ENCODE data around the gene SMIM5.
A peak's percentile ranks its signal among the peaks of the same experiment; 100 is the strongest.

Gene SMIM5

DNA sequence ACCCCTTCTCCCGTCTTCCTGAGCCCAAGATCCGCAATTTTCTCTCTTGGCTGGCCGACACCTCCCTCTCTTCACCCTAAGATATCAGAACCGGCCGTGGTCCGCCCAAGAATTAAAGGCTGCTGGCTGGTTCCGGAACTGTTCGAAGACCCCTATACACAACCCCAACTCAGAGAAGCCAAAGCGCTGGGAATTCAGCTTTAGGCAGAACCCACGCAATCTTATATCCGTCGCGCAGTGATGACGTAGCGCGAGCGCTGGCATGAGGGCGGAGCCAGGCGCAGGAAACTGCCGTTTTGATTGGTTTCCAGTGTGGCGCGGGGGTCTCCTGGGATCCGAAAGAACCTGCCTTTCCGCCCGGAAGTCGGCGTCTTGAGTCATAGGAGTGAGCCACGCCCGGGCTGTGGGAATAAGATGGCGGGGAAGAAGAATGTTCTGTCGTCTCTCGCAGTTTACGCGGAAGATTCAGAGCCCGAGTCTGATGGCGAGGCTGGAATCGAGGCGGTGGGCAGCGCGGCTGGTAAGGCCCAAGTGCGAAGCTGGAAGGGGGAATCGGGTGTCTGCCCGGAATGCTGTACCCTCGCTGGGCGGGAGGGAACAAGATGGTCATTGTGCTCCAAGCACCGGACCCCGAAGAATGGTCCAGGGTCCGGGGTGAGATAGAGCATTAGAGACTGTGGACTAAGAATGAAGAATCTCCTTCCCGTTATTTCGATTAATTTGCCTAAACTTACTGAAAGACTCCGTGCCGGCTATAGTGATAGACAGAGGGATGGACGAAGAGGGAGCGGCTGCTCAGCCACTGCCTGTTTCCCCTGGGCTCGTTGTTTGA is 33.9 kb downstream of the SMIM5 start, which contains the start of the genes RECQL5 and SAP30BP:
Gene RECQL5 (minus strand): TSS at position 196 of the 832 bp plus-strand sequence. CDS start 597 bp downstream, outside the sequence.
Gene SAP30BP (plus strand): TSS at position 380 of the 832 bp plus-strand sequence. CDS start 35 bp downstream, at position 415.
- peak; percentile 65 for TF ChIP-seq POLR2A (IDR thresholded peaks at IDR 0.05; ENCODE audit: low read depth, low read length)
- FAIRE-seq: peak; percentile 74
- DNase-seq (ENCODE audit: insufficient read length, low spot score): peak; percentile 92

- DNase-seq (ENCODE audit: insufficient read length, low spot score): no peak
- no peak for TF ChIP-seq POLR2A (IDR thresholded peaks at IDR 0.05; ENCODE audit: low read depth, low read length)
- no peak for FAIRE-seq
These were observed 34.6 kb downstream of the SMIM5 start for GRCh38 chr17:75667825-75668224.

- no peak for DNase-seq (ENCODE audit: insufficient read length, low spot score)
- FAIRE-seq: no peak
- no peak for TF ChIP-seq POLR2A (IDR thresholded peaks at IDR 0.05; ENCODE audit: low read depth, low read length)
These were observed 35.3 kb downstream of the SMIM5 start for GRCh38 chr17:75668489-75668888.

GRCh38 chr17:75670868-75671267 is 37.6 kb downstream of the SMIM5 start:
- DNase-seq (ENCODE audit: insufficient read length, low spot score) (no peak), FAIRE-seq (no peak)
- TF ChIP-seq POLR2A (IDR thresholded peaks at IDR 0.05; ENCODE audit: low read depth, low read length): no peak

DNA sequence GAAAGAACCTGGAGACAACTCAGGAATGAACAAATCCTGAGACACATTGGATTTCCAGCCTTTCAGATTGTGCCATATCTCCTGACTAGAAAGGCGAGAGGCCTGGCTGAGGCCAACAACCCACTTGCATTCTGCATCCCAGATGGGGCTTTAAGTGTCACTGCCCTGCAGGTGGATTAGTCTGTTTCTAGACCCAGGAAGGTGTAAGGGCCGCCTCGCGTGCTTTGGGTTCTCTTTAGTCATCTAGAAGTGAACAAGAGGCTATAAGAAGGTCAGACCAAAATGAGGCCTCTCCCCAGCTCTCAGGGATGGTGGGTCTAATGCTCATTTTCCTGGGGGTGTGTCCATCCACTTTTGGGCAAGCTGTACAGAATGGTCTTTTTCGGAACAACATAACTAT is 38.8 kb downstream of the SMIM5 start:
- no peak for DNase-seq (ENCODE audit: insufficient read length, low spot score)
- TF ChIP-seq POLR2A (IDR thresholded peaks at IDR 0.05; ENCODE audit: low read depth, low read length): no peak
- FAIRE-seq: no peak

DNA sequence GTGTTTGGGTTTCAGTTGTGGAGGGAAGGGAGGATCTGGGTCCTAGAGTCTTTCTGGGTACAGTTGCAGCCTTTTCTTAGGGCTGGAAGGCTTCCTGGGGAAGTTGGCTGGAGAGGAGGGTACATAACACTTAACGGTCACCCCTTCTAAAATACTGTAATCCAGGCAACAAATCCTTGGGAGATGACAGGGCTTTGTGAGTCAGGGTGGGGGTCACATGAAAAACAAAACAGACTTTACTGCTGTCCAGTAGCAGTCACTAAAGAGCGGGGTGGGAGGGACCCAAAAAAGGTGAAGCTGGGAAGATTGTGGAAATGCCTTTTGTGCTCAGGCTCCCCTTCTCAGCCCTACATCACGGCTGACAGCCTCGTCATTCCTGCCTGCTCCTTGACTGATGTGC is 40.3 kb downstream of the SMIM5 start:
- DNase-seq (ENCODE audit: insufficient read length, low spot score) (peak; percentile 72), FAIRE-seq (peak; percentile 91)
- TF ChIP-seq POLR2A (IDR thresholded peaks at IDR 0.05; ENCODE audit: low read depth, low read length): no peak

- no peak for TF ChIP-seq POLR2A (IDR thresholded peaks at IDR 0.05; ENCODE audit: low read depth, low read length)
- FAIRE-seq (no peak), DNase-seq (ENCODE audit: insufficient read length, low spot score) (no peak)
These were observed 43.2 kb downstream of the SMIM5 start for GRCh38 chr17:75676461-75676860.

DNA sequence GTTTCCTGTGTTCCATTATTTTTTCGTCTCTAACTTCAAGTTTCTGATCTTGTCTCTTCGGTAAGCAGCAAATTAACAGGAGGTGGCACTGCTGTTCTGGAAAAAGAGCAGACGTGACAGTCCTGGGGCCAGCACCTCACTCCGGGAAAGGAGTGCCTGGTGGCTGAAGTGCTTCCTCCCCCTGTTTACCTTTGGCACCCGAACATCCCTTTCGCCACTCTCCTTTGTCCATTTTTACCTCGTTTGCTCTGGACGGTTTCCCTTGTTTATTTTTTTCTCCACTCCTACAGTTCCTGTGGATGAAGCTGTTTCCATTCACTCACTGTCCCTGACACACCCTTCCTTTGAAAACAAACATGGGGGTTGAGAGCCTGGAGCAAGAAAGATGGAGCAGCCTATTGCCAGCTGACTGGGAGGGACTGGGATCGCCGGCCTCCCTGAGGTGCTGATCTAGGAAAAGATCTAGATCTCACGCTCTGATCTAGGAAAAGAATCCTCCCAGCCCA is 46.5 kb downstream of the SMIM5 start:
- no peak for TF ChIP-seq POLR2A (IDR thresholded peaks at IDR 0.05; ENCODE audit: low read depth, low read length)
- FAIRE-seq (no peak), DNase-seq (ENCODE audit: insufficient read length, low spot score) (no peak)

DNA sequence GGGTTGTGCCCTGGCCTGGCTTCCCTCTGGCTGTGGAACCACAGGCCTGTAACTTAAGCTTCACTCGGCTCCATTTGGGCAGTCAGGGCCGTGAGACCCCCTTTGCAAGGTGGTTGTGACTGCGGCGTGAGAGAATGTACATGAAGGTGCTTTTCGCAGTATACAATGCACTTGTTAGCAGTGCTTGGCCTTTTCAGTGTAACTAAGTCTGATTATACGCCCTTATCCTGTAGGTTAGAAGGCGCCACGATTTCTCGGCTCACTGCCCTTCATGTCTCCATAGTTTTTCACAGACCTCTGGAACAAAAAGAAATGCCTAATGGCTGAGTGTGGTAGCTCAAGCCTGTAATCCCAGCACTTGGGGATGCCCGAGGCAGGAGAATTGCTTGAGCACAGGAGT is 47.2 kb downstream of the SMIM5 start:
- no peak for TF ChIP-seq POLR2A (IDR thresholded peaks at IDR 0.05; ENCODE audit: low read depth, low read length)
- no peak for DNase-seq (ENCODE audit: insufficient read length, low spot score)
- FAIRE-seq: no peak

GRCh38 chr17:75681289-75681688 is 48.1 kb downstream of the SMIM5 start:
- TF ChIP-seq POLR2A (IDR thresholded peaks at IDR 0.05; ENCODE audit: low read depth, low read length): no peak
- DNase-seq (ENCODE audit: insufficient read length, low spot score) (no peak), FAIRE-seq (no peak)

- peak; percentile 78 for DNase-seq (ENCODE audit: insufficient read length, low spot score)
- TF ChIP-seq POLR2A (IDR thresholded peaks at IDR 0.05; ENCODE audit: low read depth, low read length): no peak
- FAIRE-seq: peak; percentile 36
These were observed 50.3 kb downstream of the SMIM5 start for GRCh38 chr17:75683583-75683982.

- no peak for TF ChIP-seq POLR2A (IDR thresholded peaks at IDR 0.05; ENCODE audit: low read depth, low read length)
- FAIRE-seq: no peak
- DNase-seq (ENCODE audit: insufficient read length, low spot score): no peak
These were observed 51.0 kb downstream of the SMIM5 start for GRCh38 chr17:75684249-75684648.

DNA sequence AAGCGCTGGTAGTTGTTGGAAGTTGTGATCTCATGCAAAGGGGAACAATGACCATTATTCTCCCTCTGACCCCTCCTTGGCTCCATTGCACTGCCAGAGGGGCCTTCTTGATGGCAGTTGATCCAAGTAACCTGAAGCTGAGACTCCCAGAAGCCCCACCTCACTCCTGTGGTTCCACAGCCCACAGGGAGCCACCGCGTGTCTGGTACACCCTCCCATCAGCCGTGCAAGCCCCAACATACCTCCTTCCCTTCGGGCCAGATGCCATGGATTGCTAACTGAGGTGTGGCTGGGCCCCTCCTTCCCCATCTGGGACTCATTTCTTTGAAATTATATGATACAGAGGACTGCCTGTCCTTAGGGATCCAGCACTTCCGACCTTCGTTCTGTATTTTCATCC is 51.7 kb downstream of the SMIM5 start:
- DNase-seq (ENCODE audit: insufficient read length, low spot score) (no peak), FAIRE-seq (no peak)
- TF ChIP-seq POLR2A (IDR thresholded peaks at IDR 0.05; ENCODE audit: low read depth, low read length): no peak

DNA sequence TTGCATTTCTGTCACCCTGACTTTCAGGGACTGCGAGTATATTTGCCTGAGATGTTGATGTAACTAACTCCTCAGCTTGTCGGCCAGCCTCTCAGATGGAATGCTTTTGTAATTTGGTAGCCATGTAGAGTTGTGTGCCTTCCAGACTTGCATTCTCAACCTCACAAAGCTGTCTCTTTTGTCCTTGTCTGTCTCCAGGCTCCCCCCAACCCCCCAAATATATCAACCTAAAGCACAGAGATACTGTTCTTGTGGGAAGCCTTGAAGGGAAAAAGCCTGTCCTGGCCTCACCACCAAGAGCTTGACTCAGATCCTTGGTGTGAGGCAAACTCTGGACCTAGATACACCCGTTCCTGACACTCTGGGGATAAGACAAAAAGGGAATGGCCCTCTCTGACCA is 52.3 kb downstream of the SMIM5 start:
- no peak for FAIRE-seq
- no peak for TF ChIP-seq POLR2A (IDR thresholded peaks at IDR 0.05; ENCODE audit: low read depth, low read length)

More for the DNA sequence above, 52.3 kb downstream of the SMIM5 start:
- no peak for DNase-seq (ENCODE audit: insufficient read length, low spot score)

Data from H54 (cell line).